Gastrocnemius medialis (tissue), 4 donors: Measurements from ENCODE around the gene TOPAZ1.

Experiments
- CTCF ChIP-seq, 5 experiments: fragments of 450-650 bp in 3 of 5; fragments of 200-600 bp in 2 of 5; sonication (generic) in 2 of 5; IDR thresholded peaks in 4 of 5; conservative IDR thresholded peaks in 1 of 5; 1 replicate in 4 of 5; 2 replicates in 1 of 5; pipeline ENCODE4 v1.5.1; 2016 to 2019; ENCODE audit warnings: antibody characterized with exemption in 5 of 5, mild to moderate bottlenecking in 3 of 5, moderate library complexity in 3 of 5
- POLR2A ChIP-seq, 2 donors: fragments of 450-650 bp; IDR thresholded peaks; one replicate each; pipeline ENCODE4 v1.6.1; 2017; ENCODE audit warnings: antibody characterized with exemption in 2 of 2, mild to moderate bottlenecking in 2 of 2, moderate library complexity in 2 of 2

GRCh38 chr3:44324584-44324983 lies 82.9 kb downstream of the TOPAZ1 start:
- TF ChIP-seq CTCF (IDR thresholded peaks at IDR 0.05 in 4 of 5, conservative IDR thresholded peaks at IDR 0.05 in 1 of 5) (no peak), POLR2A (IDR thresholded peaks at IDR 0.05) (no peak)
